HG03571 (cell line): ENCODE data around the gene SUFU.

Source experiments
- ATAC-seq: cut with Tn5 transposase; IDR thresholded peaks from one replicate; pipeline ENCODE4 v1.9.1; 2021; ENCODE audit not compliant: unreplicated experiment

The SUFU gene

DNA sequence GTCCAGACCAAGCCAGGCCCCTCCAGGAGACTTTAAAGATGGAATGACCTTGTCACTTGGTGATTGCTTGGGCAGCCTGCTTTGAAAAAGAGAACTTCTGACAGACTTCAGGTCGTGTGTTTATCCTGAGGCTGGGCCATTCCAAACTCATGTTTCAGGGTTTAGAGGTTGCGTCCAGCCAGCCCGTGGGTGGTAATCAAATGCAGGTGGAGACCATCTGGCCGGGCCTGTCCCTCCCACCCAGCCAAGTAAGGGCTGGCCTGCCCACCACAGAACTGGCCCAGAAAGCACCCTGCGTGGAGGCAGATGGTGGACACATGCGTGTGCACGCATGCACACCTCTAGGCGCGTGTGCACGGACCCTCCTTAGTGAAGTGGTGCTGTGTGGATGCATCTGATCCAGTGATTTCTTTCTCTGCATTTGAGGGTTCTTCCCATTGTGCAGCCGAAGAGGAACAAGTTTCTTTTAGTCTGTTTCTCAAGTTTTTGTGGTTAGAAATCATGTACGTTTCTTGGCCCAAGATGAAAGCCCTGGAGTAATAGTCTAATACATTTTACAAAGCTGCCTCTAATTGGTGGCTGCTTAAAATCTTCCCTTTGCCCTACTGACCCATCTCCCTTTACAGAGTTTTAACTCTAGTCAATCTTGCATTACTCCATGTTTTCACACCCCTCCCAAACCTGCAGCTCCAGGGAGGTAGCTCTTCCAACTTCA lies 43.0 kb downstream of the SUFU start:
- ATAC-seq = no peak

DNA sequence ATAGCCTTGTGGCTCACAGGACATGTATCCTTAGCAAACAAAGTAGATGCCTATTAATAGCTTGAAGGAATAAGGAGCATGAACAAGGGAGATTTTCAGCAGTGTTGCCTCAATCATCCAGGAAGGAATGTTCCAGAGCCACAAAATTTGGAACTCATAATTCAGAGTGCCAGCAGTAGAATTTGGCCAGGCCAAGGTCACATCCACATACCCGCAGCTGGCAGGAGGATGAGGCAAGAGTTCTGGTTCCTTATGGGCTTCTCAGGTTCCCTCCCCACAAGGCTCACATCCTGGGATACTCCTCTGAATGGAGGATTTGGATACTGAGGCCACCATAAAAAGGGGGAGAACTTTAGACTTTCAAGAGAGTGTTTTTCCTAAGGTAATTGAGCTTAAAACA lies 45.8 kb downstream of the SUFU start:
- no peak for ATAC-seq

DNA sequence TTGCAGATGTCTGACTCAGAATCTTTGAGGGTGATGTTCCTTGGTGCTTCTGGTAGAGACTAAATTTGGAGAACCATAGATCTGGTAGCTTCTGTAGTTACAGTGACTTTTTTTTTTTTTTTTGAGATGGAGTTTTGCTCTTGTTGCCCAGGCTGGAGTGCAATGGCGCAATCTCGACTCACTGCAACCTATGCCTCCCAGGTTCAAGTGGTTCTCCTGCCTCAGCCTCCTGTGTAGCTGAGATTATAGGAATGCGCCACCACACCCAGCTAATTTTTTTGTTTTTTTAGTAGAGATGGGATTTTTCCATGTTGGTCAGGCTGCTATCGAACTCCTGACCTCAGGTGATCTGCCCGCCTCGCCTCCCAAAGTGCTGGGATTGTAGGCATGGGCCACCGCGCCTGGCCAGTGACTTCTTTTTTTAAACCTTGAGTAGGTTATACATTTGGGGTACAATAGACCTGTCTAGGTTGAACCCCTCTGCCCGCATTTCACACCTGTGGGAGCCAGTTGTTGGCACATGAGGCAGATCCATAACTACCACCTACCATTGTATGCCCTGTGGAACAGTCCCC lies 47.0 kb downstream of the SUFU start:
- ATAC-seq = no peak

- ATAC-seq = no peak
Observed at GRCh38 chr10:102552533-102552932, 48.8 kb downstream of the SUFU start.

DNA sequence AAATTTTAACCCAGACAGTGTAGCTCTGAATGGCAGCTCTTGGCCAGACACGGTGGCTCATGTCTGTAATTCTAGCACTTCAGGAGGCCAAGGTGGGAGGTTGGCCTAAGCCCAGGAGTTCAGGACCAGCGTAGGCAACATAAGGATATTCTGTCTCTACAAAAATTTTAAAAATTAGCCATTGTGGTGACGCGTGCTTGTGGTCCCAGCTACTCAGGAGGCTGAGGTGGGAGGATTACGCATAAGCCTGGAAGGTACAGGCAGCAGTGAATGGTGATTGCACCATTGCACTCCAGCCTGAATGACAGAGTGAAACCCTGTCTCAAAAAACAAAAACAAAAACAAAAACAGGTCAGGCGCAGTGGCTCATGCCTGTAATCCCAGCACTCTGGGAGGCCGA lies 50.0 kb downstream of the SUFU start:
- no peak for ATAC-seq

DNA sequence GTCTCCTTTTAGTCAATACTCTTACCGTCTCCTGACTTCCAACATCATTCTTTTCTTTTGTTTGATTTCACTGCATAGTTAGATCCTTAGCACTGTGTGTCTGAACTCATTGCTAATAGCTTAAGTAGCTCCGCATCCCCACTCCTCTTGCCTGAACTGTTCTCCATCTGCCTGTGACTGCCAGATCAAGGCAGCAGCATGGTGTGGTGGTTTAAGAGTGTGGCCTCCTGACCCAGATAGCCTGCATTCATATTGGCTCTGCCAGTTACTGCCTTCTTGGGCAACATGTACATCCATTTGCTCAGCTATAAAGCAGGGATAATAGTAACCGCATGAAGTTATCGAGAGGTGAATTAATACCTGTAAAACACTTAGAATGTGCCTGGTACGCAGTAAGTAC lies 50.8 kb downstream of the SUFU start:
- ATAC-seq = no peak

- no peak for ATAC-seq
Observed at GRCh38 chr10:102555781-102556328, 52.1 kb downstream of the SUFU start.

DNA sequence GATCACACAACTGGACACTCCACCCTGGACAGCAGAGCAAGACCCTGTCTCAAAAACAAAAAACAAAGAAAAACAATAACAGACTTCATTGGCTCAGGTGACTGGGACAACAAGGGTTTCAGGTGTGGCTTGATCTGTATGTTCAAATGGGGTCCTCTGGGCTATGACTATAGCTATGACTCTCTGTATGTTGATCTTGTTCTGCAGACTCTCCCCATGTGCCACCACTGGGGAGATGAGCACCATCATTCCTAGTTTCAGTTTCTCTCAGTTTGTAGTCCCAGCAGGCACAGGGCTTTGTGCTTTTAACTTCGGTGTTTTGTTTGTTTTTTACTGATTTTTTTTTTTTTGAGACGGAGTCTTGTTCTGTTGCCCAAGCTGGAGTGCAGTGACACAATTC lies 53.8 kb downstream of the SUFU start:
- ATAC-seq = no peak

GRCh38 chr10:102559764-102560163 lies 56.0 kb downstream of the SUFU start:
- no peak for ATAC-seq

GRCh38 chr10:102564209-102564834 lies 60.5 kb downstream of the SUFU start:
- ATAC-seq = peak; percentile 49

DNA sequence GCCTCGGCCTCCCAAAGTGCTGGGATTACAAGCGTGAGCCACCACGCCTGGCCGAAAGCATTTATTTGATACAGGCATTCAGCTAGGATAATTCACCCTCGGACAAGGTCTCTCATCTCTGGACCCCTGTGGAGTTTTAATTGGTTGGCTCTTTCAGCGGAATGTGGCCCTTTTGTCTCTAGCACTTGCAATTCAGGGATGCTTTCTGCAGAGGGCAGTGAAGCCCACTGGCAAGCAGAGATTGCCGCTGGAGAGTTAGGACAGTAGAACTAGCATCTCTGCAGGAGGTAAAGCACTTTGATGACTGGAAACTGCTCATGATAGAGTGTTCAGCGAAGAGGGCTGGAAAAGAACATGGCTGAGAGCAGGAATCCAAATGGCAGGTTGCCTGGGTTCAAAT lies 62.0 kb downstream of the SUFU start:
- no peak for ATAC-seq

DNA sequence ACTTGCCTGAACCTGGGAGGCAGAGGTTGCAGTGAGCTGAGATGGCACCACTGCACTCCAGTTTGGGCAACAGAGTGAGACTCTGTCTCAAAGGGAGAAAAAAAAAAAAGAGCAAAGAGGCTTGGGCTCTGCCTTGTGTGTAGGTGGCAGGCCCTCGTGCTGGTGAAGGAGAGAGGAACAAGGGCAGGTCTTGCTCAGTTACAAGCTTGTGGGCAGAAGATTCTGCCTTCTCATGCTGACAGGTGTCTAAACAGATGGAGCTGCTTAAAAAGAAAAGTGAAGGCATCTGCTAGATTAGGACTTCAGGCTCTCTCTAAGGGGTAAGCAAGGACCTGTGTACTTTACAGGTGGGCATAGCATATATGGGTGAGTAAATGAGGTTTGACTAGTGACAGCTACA lies 75.0 kb downstream of the SUFU start:
- ATAC-seq = no peak

- no peak for ATAC-seq
Observed at GRCh38 chr10:102579328-102579727, 75.6 kb downstream of the SUFU start.

GRCh38 chr10:102580230-102580629 lies 76.5 kb downstream of the SUFU start:
- no peak for ATAC-seq

GRCh38 chr10:102581401-102581800 lies 77.6 kb downstream of the SUFU start:
- ATAC-seq = no peak

DNA sequence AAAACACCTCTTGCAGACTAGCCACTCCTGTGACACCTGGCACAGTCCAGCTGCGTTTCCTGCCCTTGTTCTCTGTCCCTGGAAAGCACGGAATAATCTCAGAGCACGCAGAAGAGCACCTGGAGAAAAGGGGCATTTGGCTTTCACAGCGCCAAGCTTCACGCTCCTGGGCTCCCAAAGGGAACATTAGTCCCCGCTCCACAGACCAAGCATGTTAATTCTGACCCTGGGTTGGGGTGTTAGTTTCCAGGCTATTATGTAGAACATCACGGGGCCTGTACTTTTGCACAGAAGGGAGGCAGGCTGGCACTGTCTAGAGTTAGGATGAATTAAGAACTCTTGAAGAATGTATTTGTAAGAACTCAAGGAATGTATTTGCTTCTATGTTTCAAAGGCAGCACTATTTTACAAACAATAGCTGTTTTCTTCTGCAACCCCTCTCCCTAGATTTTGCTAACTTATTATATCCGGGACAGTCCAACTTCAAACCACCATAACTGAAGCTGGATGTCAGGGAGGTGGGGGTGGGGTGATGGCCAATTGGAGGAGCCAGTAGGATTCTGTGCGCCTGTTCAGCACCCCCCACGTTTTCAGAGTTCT lies 78.3 kb downstream of the SUFU start:
- no peak for ATAC-seq

- ATAC-seq = peak; percentile 81
Observed at GRCh38 chr10:102583435-102584417, 80.0 kb downstream of the SUFU start.

DNA sequence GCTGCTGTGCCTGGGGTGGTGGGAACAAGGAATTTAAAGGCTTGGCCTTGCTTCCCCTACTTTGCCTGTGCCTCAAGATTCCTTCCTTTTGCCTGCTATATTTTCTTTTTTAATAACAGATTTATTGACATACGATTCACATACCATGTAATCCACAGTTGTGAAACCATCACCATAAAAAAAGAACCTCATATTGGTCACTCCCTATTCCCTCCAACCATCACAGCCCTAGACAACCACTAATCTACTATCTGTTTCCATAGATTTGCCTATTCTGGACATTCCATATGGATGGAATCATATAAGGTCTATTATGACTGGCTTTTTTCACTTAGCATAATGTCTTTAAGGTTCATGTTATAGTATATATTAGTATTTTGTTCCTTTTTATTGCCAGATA lies 81.3 kb downstream of the SUFU start:
- no peak for ATAC-seq

GRCh38 chr10:102586858-102587257 lies 83.1 kb downstream of the SUFU start:
- no peak for ATAC-seq

GRCh38 chr10:102588875-102589274 lies 85.1 kb downstream of the SUFU start:
- ATAC-seq = no peak
